Mucosa of descending colon (tissue), 3 donors: ENCODE results near the gene TFB1M. TPM values are rescaled to one million over a fixed set of nuclear protein-coding genes. Genes with fewer than 3 reads are reported as not detected.

Experiments
- ATAC-seq: fragments of 200-7000 bp; cut with Tn5 transposase; one replicate; pipeline ENCODE4 v1.9.1; 2020; ENCODE audit warnings: mild to moderate bottlenecking, moderate library complexity
- DNase-seq, 3 donors: peaks; one replicate each; pipeline ENCODE4 v3.0.0-alpha.2; 2020
- H3K36me3 ChIP-seq: fragments of 200-600 bp; one replicate; pipeline ENCODE4 v1.8.0; 2021; ENCODE audit warnings: low read depth, mild to moderate bottlenecking
- H3K4me1 ChIP-seq: fragments of 200-600 bp; one replicate; pipeline ENCODE4 v1.8.0; 2021; ENCODE audit warnings: low read depth, mild to moderate bottlenecking
- H3K4me3 ChIP-seq: fragments of 200-600 bp; one replicate; pipeline ENCODE4 v1.8.0; 2021; ENCODE audit warnings: mild to moderate bottlenecking
- H3K9me3 ChIP-seq: fragments of 200-600 bp; one replicate; pipeline ENCODE4 v1.8.0; 2021; ENCODE audit warnings: mild to moderate bottlenecking
- CTCF ChIP-seq: fragments of 200-600 bp; IDR thresholded peaks from one replicate; pipeline ENCODE4 v1.8.0; 2022; ENCODE audit warnings: antibody characterized with exemption, mild to moderate bottlenecking
- intact Hi-C, 2 donors: fragments of 100-400 bp; cut with DNase I in 1 of 2; cut with micrococcal nuclease in 1 of 2; formaldehyde crosslinking; loops; one replicate each; pipeline versions ENCODE4 v1.11.0 to v1.11.1; 2022; cut with DNase I, micrococcal nuclease
- total RNA-seq, 3 donors: library from RNA; stranded (reverse); fragmentation: NEBNext Ultra II Directional in 2 of 3; extraction: Animal tissue kit (Norgen Biotek cat#: 25700) in 2 of 3; gene quantifications; one replicate each; pipeline versions ENCODE4 v1.2.1 to v1.2.4, GENCODE V29; 2021 to 2023
- donor health status: DM: no; HTN: no; CAD: no; lungs with moderate emphysema.
- donor health status: DM: no; HTN: no; CAD: no.
- donor health status: DM: no; HTN: yes; CAD: no.

The TFB1M gene
- total RNA-seq, 3 donors from 2014 or later = 23.7 to 28.3 (median 26.5) TPM

DNA sequence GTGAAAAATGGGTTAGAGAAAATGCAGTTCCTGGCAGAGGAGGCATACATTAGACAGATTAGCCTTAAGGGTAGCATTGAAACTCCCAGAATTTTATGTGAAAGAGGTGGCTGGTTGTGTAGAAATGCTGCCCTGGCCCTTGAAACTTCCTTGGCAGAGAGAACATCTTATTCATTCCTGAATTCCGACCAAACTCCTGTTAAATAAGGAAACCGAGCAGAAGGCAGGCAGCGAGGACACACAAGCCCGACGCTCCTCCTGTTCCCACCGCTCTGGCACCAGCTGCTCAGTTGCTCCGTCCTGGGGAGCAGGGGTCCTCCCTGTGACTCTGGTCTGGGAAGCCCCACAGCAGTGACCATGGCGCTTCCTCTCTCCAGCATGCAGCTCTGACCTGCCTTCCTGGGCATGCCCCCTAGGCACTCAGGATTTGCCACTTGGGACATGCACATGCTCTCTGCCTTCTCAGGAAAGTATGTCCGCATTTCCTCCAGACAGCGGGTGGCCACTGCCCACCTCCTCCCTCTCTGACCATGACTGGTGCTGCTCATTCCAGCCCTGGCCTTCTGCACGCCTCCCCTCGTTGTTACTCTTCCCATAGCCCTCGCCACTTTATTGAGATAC, 85.6 kb downstream of the TFB1M start:
- ATAC-seq (no peak), DNase-seq (no peak)
- Histone ChIP-seq H3K36me3 (no peaks in the 10 kb centered on the region), H3K4me1 (no peaks in the 10 kb centered on the region), H3K9me3 (no peaks in the 10 kb centered on the region), H3K4me3 (no peak overlapping the region)
- intact Hi-C loops = no loop called here
- TF ChIP-seq CTCF = no peak

DNA sequence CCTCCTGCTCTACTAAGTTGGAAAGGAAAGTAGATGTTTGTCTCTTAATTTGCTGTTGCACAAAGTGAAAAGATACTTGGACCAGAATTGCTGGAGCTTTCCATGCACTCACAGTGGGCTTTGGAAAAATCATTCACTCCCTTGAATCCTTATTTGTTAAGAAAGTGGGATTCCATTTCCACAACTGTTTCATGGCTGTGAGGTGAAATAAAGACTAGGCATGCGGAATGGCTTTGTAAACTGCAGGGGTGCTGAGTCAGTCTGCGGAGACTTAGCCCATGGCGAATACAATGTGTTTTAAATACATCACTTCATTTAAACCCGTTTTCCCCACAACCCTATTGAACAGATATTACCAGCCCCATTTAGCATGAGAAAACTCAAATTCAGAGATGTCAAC, 87.2 kb downstream of the TFB1M start:
- Histone ChIP-seq H3K4me1 (no peaks in the 10 kb centered on the region), H3K9me3 (no peaks in the 10 kb centered on the region), H3K36me3 (no peaks in the 10 kb centered on the region), H3K4me3 (no peak overlapping the region)
- ATAC-seq (no peak), DNase-seq (no peak)
- TF ChIP-seq CTCF = no peak
- intact Hi-C loops = no loop called here

DNA sequence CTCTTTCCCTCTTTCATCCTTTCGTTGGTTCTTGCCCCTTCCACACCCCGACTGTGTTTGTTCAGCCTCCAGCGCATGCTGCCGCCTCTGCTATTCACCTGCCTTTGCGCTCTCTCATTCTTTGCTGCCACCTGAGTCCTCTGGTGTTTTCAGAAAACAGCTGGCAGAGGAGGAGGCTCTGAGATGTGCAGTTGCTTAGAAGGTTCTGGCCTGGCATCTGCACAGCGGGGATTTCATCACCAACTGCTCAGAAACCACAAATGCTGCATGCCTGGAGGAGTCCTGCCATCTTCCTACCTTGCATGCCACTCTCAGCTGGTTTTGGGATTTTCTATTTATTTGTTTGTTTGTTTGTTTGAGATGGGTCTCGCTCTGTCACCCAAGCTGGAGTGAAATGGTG, 89.7 kb downstream of the TFB1M start:
- ATAC-seq = no peak
- H3K4me1 ChIP-seq = no peaks in the 10 kb centered on the region
- intact Hi-C loops = no loop called here

GRCh38 chr6:155223646-155224451, 90.4 kb downstream of the TFB1M start:
- Histone ChIP-seq H3K4me3 (no peak overlapping the region), H3K36me3 (no peaks in the 10 kb centered on the region), H3K9me3 (no peaks in the 10 kb centered on the region), H3K4me1 (no peaks in the 10 kb centered on the region)
- no peak for TF ChIP-seq CTCF
- ATAC-seq (peak; percentile 55), DNase-seq (no peak)
- intact Hi-C loops = no loop called here

More for the DNA sequence above, 89.7 kb downstream of the TFB1M start:
- no peak for DNase-seq
- Histone ChIP-seq H3K9me3 (no peaks in the 10 kb centered on the region), H3K4me3 (no peak overlapping the region), H3K36me3 (no peaks in the 10 kb centered on the region)
- TF ChIP-seq CTCF = no peak

DNA sequence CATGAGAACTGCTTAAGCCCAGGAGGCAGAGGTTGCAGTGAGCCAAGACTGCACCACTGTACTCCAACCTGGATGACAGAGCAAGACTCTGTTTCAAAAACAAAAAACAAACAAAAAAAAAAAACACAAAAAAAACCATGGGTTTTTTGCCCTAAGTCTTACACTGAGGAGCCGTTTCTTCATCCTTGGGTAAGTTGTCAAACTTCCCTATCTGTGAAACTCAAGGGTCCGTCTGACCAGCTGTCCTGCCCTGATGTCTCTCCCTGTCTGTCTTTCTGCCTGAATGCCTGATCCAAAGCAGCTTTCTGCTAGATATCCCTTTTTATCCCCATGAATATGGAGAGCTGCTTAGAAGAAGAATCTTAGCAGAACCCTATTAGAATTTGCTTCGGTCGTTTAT, 91.8 kb downstream of the TFB1M start:
- Histone ChIP-seq H3K9me3 (no peaks in the 10 kb centered on the region), H3K4me3 (no peak overlapping the region), H3K4me1 (no peaks in the 10 kb centered on the region), H3K36me3 (no peaks in the 10 kb centered on the region)
- ATAC-seq (no peak), DNase-seq (no peak)
- no peak for TF ChIP-seq CTCF
- intact Hi-C loops = no loop called here
